Neuron (in vitro differentiated cells): Measurements from ENCODE around the gene GARIN5B.

Experiments used
- H2AFZ ChIP-seq: one replicate; pipeline ENCODE4 v1.6.1; 2013; ENCODE audit warnings: low read depth, mild to moderate bottlenecking, inconsistent platforms, low read length, moderate library complexity
- H3K27me3 ChIP-seq: one replicate; pipeline ENCODE4 v1.6.1; 2013; ENCODE audit warnings: low read length; ENCODE audit not compliant: insufficient read depth
- H3K36me3 ChIP-seq: one replicate; pipeline ENCODE4 v1.6.1; 2013; ENCODE audit warnings: low read length; ENCODE audit not compliant: insufficient read depth
- H3K4me1 ChIP-seq: one replicate; pipeline ENCODE4 v1.6.1; 2013; ENCODE audit warnings: low read length; ENCODE audit not compliant: insufficient read depth
- H3K4me3 ChIP-seq: 2 replicates; pipeline ENCODE4 v1.5.1; 2013; ENCODE audit warnings: mild to moderate bottlenecking, low read length, moderate library complexity
- H3K9me3 ChIP-seq: one replicate; pipeline ENCODE4 v1.6.1; 2013; ENCODE audit warnings: low read length

GARIN5B gene

GRCh38 chr19:55355213-55355821 is 7.7 kb downstream of the GARIN5B start:
- H3K27me3 ChIP-seq: peaks cover 56% of the 10 kb centered on the region
- H3K4me1 ChIP-seq: peaks cover 7% of the 10 kb centered on the region
- peaks cover 5% of the 10 kb centered on the region for H3K9me3 ChIP-seq
- H3K4me3 ChIP-seq: no peak overlapping the region
- H2AFZ ChIP-seq: no peak overlapping the region
- no peaks in the 10 kb centered on the region for H3K36me3 ChIP-seq

- Histone ChIP-seq H3K27me3 (peaks cover 56% of the 10 kb centered on the region), H2AFZ (no peak within 1 kb of the TSS), H3K9me3 (peaks cover 5% of the 10 kb centered on the region), H3K36me3 (no peaks in the 10 kb centered on the region), H3K4me3 (peak within 1 kb of the TSS; percentile 36), H3K4me1 (peaks cover 7% of the 10 kb centered on the region)
These were observed 8.3 kb downstream of the GARIN5B start, which contains the start of gene COX6B2 for GRCh38 chr19:55354698-55355212. TSS of gene COX6B2 (minus strand) at chr19:55354719. CDS start at chr19:55354521, 198 bp downstream.

GRCh38 chr19:55353803-55354697 is 9.0 kb downstream of the GARIN5B start:
- H3K9me3 ChIP-seq: peaks cover 5% of the 10 kb centered on the region
- H3K4me3 ChIP-seq: peak overlapping the region; percentile 36
- peaks cover 56% of the 10 kb centered on the region for H3K27me3 ChIP-seq
- H3K4me1 ChIP-seq: peaks cover 7% of the 10 kb centered on the region
- no peak overlapping the region for H2AFZ ChIP-seq
- no peaks in the 10 kb centered on the region for H3K36me3 ChIP-seq

GRCh38 chr19:55353356-55353802 is 9.7 kb downstream of the GARIN5B start:
- no peak overlapping the region for H2AFZ ChIP-seq
- H3K27me3 ChIP-seq: peaks cover 56% of the 10 kb centered on the region
- H3K9me3 ChIP-seq: peaks cover 5% of the 10 kb centered on the region
- H3K4me1 ChIP-seq: peaks cover 10% of the 10 kb centered on the region
- H3K36me3 ChIP-seq: no peaks in the 10 kb centered on the region
- peak overlapping the region; percentile 36 for H3K4me3 ChIP-seq

- Histone ChIP-seq H2AFZ (no peak overlapping the region), H3K27me3 (peaks cover 56% of the 10 kb centered on the region)
These were observed 10.4 kb downstream of the GARIN5B start for GRCh38 chr19:55352549-55353145.

GRCh38 chr19:55352040-55352439 is 11.0 kb downstream of the GARIN5B start:
- Histone ChIP-seq H3K27me3 (peaks cover 51% of the 10 kb centered on the region), H3K36me3 (peaks cover 3% of the 10 kb centered on the region), H3K4me1 (peaks cover 14% of the 10 kb centered on the region), H3K4me3 (no peak overlapping the region), H3K9me3 (peaks cover 4% of the 10 kb centered on the region), H2AFZ (no peak overlapping the region)

More at GRCh38 chr19:55352549-55353145, 10.4 kb downstream of the GARIN5B start:
- H3K4me3 ChIP-seq: no peak overlapping the region
- H3K36me3 ChIP-seq: no peaks in the 10 kb centered on the region
- H3K4me1 ChIP-seq: peaks cover 14% of the 10 kb centered on the region
- peaks cover 5% of the 10 kb centered on the region for H3K9me3 ChIP-seq

GRCh38 chr19:55350620-55351315 is 12.3 kb downstream of the GARIN5B start:
- Histone ChIP-seq H3K9me3 (peaks cover 3% of the 10 kb centered on the region), H3K4me1 (peaks cover 14% of the 10 kb centered on the region), H3K4me3 (no peak overlapping the region), H2AFZ (no peak overlapping the region), H3K27me3 (peaks cover 39% of the 10 kb centered on the region), H3K36me3 (peaks cover 8% of the 10 kb centered on the region)

GRCh38 chr19:55348317-55349034 is 14.6 kb downstream of the GARIN5B start:
- H3K36me3 ChIP-seq: peaks cover 24% of the 10 kb centered on the region
- no peak overlapping the region for H3K4me3 ChIP-seq
- H3K27me3 ChIP-seq: peaks cover 21% of the 10 kb centered on the region
- peaks cover 10% of the 10 kb centered on the region for H3K4me1 ChIP-seq
- H2AFZ ChIP-seq: no peak overlapping the region
- peaks cover 3% of the 10 kb centered on the region for H3K9me3 ChIP-seq

GRCh38 chr19:55347442-55348009 is 15.5 kb downstream of the GARIN5B start:
- Histone ChIP-seq H3K36me3 (peaks cover 33% of the 10 kb centered on the region), H3K9me3 (peaks cover 3% of the 10 kb centered on the region), H3K27me3 (peaks cover 11% of the 10 kb centered on the region), H3K4me3 (no peak overlapping the region), H2AFZ (no peak overlapping the region), H3K4me1 (peaks cover 6% of the 10 kb centered on the region)

- Histone ChIP-seq H3K27me3 (peaks cover 5% of the 10 kb centered on the region), H3K4me3 (no peak overlapping the region), H3K4me1 (peaks cover 7% of the 10 kb centered on the region), H3K9me3 (no peaks in the 10 kb centered on the region), H2AFZ (no peak overlapping the region), H3K36me3 (peaks cover 33% of the 10 kb centered on the region)
These were observed 16.2 kb downstream of the GARIN5B start for GRCh38 chr19:55346725-55347441.
